Right atrium auricular region (tissue), 2 donors: Measurements from ENCODE around the gene FER. TPM values are rescaled to one million over a fixed set of nuclear protein-coding genes. Genes with fewer than 3 reads are reported as not detected.

Source experiments
- DNase-seq: peaks from one replicate; pipeline ENCODE4 v3.0.0-alpha.2; 2019; ENCODE audit warnings: low spot score
- H3K27ac ChIP-seq, 2 donors: fragments of 200-600 bp; sonication (generic); 1 replicate in 1 of 2; 2 replicates in 1 of 2; pipeline ENCODE4 v1.5.1; 2016 to 2019
- H3K27me3 ChIP-seq, 2 donors: fragments of 200-600 bp; sonication (generic); one replicate each; pipeline versions ENCODE4 v1.5.1 to v1.6.0; 2017 to 2019
- H3K36me3 ChIP-seq: fragments of 200-600 bp; sonication (generic); one replicate; pipeline ENCODE4 v1.5.1; 2016
- H3K4me1 ChIP-seq, 2 donors: fragments of 200-600 bp; sonication (generic); one replicate each; pipeline versions ENCODE4 v1.5.1 to v1.6.0; 2017 to 2019
- H3K4me3 ChIP-seq, 2 donors: fragments of 200-600 bp; sonication (generic); 1 replicate in 1 of 2; 2 replicates in 1 of 2; pipeline ENCODE4 v1.5.1; 2017 to 2019; ENCODE audit warnings: mild to moderate bottlenecking in 1 of 2, moderate library complexity in 1 of 2
- H3K9me3 ChIP-seq, 2 donors: fragments of 200-600 bp; sonication (generic); one replicate each; pipeline ENCODE4 v1.5.1; 2019
- CTCF ChIP-seq, 2 donors: fragments of 200-600 bp; sonication (generic); IDR thresholded peaks; one replicate each; pipeline ENCODE4 v1.5.1; 2019; ENCODE audit warnings: antibody characterized with exemption in 2 of 2
- total RNA-seq, 2 donors: library from RNA; depleted of rRNA; stranded (reverse); fragments of >200 nt; gene quantifications; one replicate each; pipeline ENCODE4 v1.1.0, GENCODE V29; 2016

The FER gene
- total RNA-seq, 2 donors from 2014 or later = 10.6 to 12.9 TPM

DNA sequence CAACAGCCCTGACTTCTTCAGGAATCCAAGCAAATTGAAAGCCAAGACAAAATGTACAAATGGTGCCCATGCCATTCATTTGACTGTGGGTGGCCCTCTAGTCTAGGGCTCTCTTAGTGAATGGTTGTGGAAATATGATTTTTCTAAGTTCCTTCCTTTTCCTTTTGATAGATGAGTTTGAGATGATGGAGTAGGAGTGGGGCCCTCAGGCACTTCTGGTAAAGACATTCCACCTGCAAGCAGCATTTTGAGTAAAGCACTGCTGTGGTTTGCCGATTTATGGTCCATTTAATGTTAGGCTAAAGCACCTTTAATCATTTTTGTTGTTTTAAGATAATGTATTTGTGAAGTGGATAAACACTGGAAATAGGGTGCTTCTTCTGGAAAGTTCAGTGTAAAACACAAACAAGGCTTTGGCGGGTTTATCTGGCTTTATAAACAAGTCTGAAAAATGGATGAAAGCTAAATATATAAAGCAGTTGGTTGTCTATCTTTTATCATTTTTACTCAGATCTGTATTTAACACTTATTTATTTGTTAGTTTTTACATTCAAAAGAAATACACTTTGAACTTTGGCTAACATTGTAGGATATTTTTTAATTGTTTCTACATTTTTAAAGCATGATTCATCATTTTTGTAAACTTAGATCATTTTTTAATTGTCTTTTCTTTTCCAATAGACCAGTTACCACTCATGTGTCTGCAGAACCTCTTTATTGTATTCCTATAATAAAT is 448.6 kb downstream of the FER start:
- Histone ChIP-seq H3K4me3 (no peak overlapping the region), H3K9me3 (no peaks in the 10 kb centered on the region), H3K36me3 (no peaks in the 10 kb centered on the region), H3K27me3 (no peaks in the 10 kb centered on the region), H3K4me1 (peaks cover 0 to 7% of the 10 kb centered on the region in 2 donors), H3K27ac (no peak overlapping the region)
- no peak for TF ChIP-seq CTCF (IDR thresholded peaks at IDR 0.05)
- no peak for DNase-seq

DNA sequence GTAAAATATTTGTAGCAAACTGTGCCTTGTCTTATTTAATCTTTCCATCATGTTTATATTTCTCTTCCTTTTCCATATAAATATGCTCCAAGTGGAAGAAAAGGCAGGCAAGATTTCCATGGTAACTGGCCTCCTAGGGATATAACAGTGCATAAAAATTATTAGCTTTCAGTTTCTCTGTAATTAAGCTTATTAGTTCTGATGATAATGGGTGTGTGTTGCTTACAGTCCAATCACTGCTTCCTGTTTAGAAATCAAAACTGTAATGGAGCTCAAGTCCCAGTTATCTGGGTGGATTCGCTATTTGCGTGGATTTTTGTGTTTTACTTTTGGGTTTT is 449.1 kb downstream of the FER start:
- H3K27me3 ChIP-seq = no peaks in the 10 kb centered on the region
- DNase-seq = no peak
- no peaks in the 10 kb centered on the region for H3K36me3 ChIP-seq
- H3K4me3 ChIP-seq = no peak overlapping the region
- H3K27ac ChIP-seq = no peak overlapping the region
- no peak for TF ChIP-seq CTCF (IDR thresholded peaks at IDR 0.05)
- no peaks in the 10 kb centered on the region for H3K9me3 ChIP-seq
- peaks cover 0 to 2% of the 10 kb centered on the region in 2 donors for H3K4me1 ChIP-seq

DNA sequence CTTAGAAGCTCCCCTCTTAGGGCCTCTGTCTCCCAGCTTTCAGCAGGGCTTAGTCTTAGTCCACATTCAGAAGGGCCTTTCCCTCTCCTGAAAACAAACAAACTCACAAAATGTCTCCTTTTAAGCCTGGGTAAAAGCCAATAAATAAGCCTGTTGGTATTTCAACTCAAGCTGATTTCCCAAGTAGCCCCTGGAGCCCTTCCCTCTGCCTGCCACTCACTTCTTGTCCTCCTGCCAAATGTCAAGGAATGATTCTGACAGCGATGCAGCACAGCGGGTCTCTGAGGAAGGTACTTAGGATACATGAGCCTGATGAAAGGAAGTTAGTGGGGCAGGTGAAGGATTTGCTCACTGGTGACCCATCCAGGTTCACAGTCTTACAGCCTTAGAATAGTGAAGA is 451.6 kb downstream of the FER start:
- no peak overlapping the region for H3K4me3 ChIP-seq
- no peaks in the 10 kb centered on the region for H3K27me3 ChIP-seq
- TF ChIP-seq CTCF (IDR thresholded peaks at IDR 0.05) = no peak
- H3K9me3 ChIP-seq = no peaks in the 10 kb centered on the region
- H3K36me3 ChIP-seq = no peaks in the 10 kb centered on the region
- DNase-seq = no peak
- no peak overlapping the region for H3K27ac ChIP-seq
- H3K4me1 ChIP-seq = no peaks in the 10 kb centered on the region

GRCh38 chr5:109199799-109200620 is 452.3 kb downstream of the FER start:
- no peaks in the 10 kb centered on the region for H3K4me1 ChIP-seq
- H3K27ac ChIP-seq = no peak overlapping the region
- DNase-seq = no peak
- no peak for TF ChIP-seq CTCF (IDR thresholded peaks at IDR 0.05)
- H3K36me3 ChIP-seq = no peaks in the 10 kb centered on the region
- H3K4me3 ChIP-seq = no peak overlapping the region
- no peaks in the 10 kb centered on the region for H3K27me3 ChIP-seq
- H3K9me3 ChIP-seq = peaks cover 0 to 7% of the 10 kb centered on the region in 2 donors

GRCh38 chr5:109215040-109215439 is 467.3 kb downstream of the FER start:
- Histone ChIP-seq H3K27me3 (no peaks in the 10 kb centered on the region), H3K27ac (no peak overlapping the region), H3K4me3 (no peak overlapping the region), H3K36me3 (no peaks in the 10 kb centered on the region), H3K4me1 (no peaks in the 10 kb centered on the region), H3K9me3 (peaks cover 0 to 6% of the 10 kb centered on the region in 2 donors)
- no peak for TF ChIP-seq CTCF (IDR thresholded peaks at IDR 0.05)
- DNase-seq = no peak
